Lung (tissue), 12 donors: ENCODE results near the gene CIRBP. TPM values are rescaled to one million over a fixed set of nuclear protein-coding genes. Genes with fewer than 3 reads are reported as not detected.

ENCODE experiments used
- ATAC-seq: fragments of 200-7000 bp; cut with Tn5 transposase; one replicate; pipeline ENCODE4 v1.9.1; 2020; ENCODE audit warnings: moderate number of reproducible peaks; ENCODE audit not compliant: insufficient read depth, low FRiP score
- DNase-seq, 3 donors: peaks; one replicate each; pipeline ENCODE4 v3.0.0-alpha.2; 2013 to 2017
- H3K27ac ChIP-seq, 2 donors: one replicate each; pipeline ENCODE4 v1.5.1; 2013; ENCODE audit warnings: mild to moderate bottlenecking in 2 of 2, moderate library complexity in 2 of 2, control low read depth in 1 of 2, inconsistent platforms in 1 of 2, low read depth in 1 of 2, low read length in 1 of 2
- H3K27me3 ChIP-seq, 3 donors: one replicate each; pipeline ENCODE4 v1.5.1; 2013; ENCODE audit warnings: low read length in 2 of 3; ENCODE audit not compliant: control insufficient read depth in 3 of 3, insufficient read depth in 3 of 3
- H3K36me3 ChIP-seq, 4 donors: one replicate each; pipeline ENCODE4 v1.5.1; 2013; ENCODE audit warnings: low read length in 4 of 4, mild to moderate bottlenecking in 1 of 4, moderate library complexity in 1 of 4; ENCODE audit not compliant: control insufficient read depth in 4 of 4, insufficient read depth in 4 of 4
- H3K4me1 ChIP-seq, 5 donors: one replicate each; pipeline ENCODE4 v1.5.1; 2013; ENCODE audit warnings: low read length in 5 of 5, mild to moderate bottlenecking in 2 of 5, moderate library complexity in 1 of 5; ENCODE audit not compliant: control insufficient read depth in 5 of 5, insufficient read depth in 5 of 5
- H3K4me3 ChIP-seq: one replicate; pipeline ENCODE4 v1.5.1; 2013; ENCODE audit warnings: mild to moderate bottlenecking, control low read depth, moderate library complexity
- H3K9ac ChIP-seq, 2 donors: one replicate each; pipeline ENCODE4 v1.5.1; 2013; ENCODE audit warnings: low read length in 2 of 2, control low read depth in 1 of 2; ENCODE audit not compliant: insufficient read depth in 1 of 2
- H3K9me3 ChIP-seq, 4 donors: one replicate each; pipeline ENCODE4 v1.5.1; 2013; ENCODE audit warnings: low read length in 3 of 4, mild to moderate bottlenecking in 1 of 4, moderate library complexity in 1 of 4; ENCODE audit not compliant: control insufficient read depth in 4 of 4, insufficient read depth in 3 of 4
- WGBS, 2 donors: extraction: QIAGEN DNeasy Blood & Tissue Kit; methylation state at CpG; one replicate each; pipeline ENCODE4 v1.1.7; 2013; 5-methylcytosine and 5-hydroxymethylcytosine counted together
- polyA plus RNA-seq, 2 donors: library from polyadenylated mRNA; stranded (reverse); fragments of 200-250 nt; gene quantifications; one replicate each; pipeline ENCODE4 v1.2.1, GENCODE V29; 2013
- total RNA-seq, 2 donors: library from RNA; depleted of rRNA in 1 of 2; stranded (reverse); fragments of >200 nt in 1 of 2; gene quantifications; one replicate each; pipeline ENCODE4 v1.2.1, GENCODE V29; 2014 to 2021
- TF ChIP-seq, protein P1 (sequence below): IDR thresholded peaks from 2 replicates; pipeline ENCODE4 v1.5.1; 2012; ENCODE audit warnings: mild to moderate bottlenecking; ENCODE audit errors: control extremely low read depth, extremely low read depth
- donor health status: control.
- donor health status: control.
- donor health status: Bipolar disorder and iron deficiency.
- donor health status: healthy.
- donor health status: DM: yes; HTN: yes; CAD: no.

The CIRBP gene
- total and polyA plus RNA-seq, 4 donors = 313 to 488 (median 439) TPM

DNA sequence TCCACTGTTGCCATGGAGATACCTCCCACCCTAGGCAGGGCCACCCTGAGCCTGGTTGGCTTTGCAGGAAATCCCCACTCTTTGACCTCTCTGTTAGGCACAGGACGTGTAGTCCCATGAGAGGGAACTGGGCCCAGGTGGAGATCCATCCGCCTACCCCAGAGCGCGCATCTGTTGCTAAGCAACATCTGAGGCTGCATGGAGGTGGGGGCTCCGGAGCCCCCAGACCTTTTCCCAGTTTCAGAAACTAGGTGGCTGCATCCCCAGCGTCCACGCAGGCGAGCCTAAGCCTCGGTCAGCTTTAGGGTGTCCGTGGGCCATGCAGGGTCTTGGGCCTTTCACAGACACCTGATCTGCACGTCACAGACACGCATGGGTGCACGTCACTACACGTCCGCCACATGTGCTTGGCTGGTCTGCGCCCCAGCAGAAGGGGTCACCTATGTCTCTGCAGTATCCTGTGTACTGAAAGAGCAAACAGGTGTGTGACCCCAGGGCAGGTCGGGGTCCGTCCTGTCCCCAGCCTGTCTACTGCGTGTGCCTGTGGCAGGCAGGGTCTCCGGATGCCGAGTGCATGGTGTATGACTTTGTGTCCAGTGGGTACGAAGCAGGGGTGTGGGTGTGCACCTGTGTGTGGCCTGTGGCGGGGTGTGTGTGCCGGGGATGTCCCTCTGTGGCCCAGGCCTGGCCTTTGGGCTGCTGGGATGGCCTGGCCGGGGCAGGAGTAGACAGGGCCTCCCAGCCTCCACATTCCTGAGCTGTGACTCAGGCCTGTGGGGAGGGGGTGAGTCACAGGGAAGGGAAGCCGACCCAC is 4.1 kb upstream of the CIRBP start:
- ATAC-seq = no peak
- no peak overlapping the region for H3K4me3 ChIP-seq
- TF ChIP-seq, protein P1, sequence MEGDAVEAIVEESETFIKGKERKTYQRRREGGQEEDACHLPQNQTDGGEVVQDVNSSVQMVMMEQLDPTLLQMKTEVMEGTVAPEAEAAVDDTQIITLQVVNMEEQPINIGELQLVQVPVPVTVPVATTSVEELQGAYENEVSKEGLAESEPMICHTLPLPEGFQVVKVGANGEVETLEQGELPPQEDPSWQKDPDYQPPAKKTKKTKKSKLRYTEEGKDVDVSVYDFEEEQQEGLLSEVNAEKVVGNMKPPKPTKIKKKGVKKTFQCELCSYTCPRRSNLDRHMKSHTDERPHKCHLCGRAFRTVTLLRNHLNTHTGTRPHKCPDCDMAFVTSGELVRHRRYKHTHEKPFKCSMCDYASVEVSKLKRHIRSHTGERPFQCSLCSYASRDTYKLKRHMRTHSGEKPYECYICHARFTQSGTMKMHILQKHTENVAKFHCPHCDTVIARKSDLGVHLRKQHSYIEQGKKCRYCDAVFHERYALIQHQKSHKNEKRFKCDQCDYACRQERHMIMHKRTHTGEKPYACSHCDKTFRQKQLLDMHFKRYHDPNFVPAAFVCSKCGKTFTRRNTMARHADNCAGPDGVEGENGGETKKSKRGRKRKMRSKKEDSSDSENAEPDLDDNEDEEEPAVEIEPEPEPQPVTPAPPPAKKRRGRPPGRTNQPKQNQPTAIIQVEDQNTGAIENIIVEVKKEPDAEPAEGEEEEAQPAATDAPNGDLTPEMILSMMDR = no peak
- H3K9ac ChIP-seq = no peak overlapping the region
- H3K4me1 ChIP-seq = peaks cover 9 to 69% (median 39%) of the 10 kb centered on the region in 5 donors
- H3K36me3 ChIP-seq = peaks cover 0 to 4% (median 0%) of the 10 kb centered on the region in 4 donors
- H3K27ac ChIP-seq = peak overlapping the region; percentile 78 to 90
- H3K27me3 ChIP-seq = no peaks in the 10 kb centered on the region
- DNase-seq = peak in 2 of 3 donors; percentile 56
- 72 to 83% methylated on average over 26 of the region's 26 CpGs for WGBS, 2 donors
- H3K9me3 ChIP-seq = no peaks in the 10 kb centered on the region

DNA sequence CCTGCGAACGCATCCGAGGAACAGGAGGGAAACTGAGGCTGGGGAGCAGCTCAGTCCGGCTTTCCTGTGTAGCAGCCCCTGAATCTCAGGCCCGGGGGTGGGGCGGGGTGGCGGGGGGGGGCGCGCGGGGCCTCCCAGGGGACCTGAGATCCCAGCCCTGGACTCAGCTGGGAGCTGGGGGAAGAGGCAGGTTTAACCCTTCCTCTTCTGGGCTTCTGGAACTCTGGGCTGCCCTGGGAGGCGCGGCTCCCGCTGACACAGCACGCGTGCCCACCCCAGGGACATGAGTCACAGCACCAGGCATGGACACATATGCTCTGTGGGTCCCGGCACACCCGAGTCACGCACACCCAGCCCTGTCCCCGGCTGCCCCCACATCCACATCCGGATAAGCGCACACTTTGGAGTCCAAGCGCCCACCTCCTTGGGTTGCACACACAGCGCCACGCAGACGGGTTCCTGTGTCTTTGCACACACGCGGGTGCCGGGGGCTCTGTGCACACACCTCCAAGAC is 3.5 kb upstream of the CIRBP start:
- no peak overlapping the region for H3K9ac ChIP-seq
- H3K36me3 ChIP-seq = peaks cover 0 to 7% (median 2%) of the 10 kb centered on the region in 4 donors
- H3K4me1 ChIP-seq = peaks cover 9 to 69% (median 38%) of the 10 kb centered on the region in 5 donors
- no peaks in the 10 kb centered on the region for H3K9me3 ChIP-seq
- TF ChIP-seq, protein P1 = no peak
- 15 to 25% methylated on average over 25 to 28 of the region's 28 CpGs for WGBS, 2 donors
- peak in 2 of 3 donors; percentile 24 to 42 for DNase-seq
- no peak for ATAC-seq
- peak overlapping the region; percentile 90 to 92 for H3K27ac ChIP-seq
- no peaks in the 10 kb centered on the region for H3K27me3 ChIP-seq
- peak overlapping the region; percentile 0 for H3K4me3 ChIP-seq

DNA sequence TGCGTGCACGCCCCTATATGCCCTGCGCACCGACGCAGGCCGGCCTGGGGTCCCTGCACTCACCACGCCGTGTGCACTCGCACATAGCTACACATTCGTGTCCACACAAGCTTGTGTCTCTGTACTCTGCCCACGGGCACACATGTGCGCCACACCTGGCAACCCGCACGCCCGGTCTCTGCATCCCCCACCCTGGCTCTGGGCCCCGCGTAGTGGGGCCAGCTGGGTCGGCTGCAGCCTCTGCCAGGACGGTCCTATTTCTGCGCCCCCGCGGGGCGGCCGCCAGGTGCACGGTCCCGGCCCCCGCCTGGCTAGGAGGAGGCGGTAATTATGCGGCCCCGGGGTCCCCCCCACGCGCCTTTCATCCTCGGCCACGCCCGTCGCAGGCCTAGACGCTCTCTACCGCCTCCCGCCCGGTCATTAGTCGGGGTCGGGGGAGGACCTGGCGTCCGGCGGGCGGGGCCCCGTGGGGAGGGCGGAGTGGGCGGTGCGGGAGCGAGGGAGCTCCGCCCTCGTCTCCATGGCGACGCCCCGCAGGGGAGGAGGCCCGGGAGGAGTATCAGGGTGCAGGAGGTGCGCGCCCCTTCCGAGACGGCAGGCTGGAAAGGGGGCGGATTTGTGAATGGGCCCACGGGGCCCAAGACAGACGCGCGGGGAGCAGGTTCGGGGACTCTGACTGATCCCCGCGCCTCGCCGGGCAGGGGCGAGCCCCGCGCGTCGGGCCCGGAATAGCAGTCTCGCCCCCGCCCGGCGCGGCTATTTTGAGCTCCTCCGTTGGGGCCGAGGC is 2.8 kb upstream of the CIRBP start:
- Histone ChIP-seq H3K9ac (no peak overlapping the region), H3K27ac (peak overlapping the region; percentile 90 to 92), H3K36me3 (peaks cover 0 to 14% (median 8%) of the 10 kb centered on the region in 4 donors), H3K4me3 (peak overlapping the region; percentile 22), H3K27me3 (no peaks in the 10 kb centered on the region), H3K9me3 (no peaks in the 10 kb centered on the region), H3K4me1 (peaks cover 16 to 73% (median 42%) of the 10 kb centered on the region in 5 donors)
- ATAC-seq (peak; percentile 46), DNase-seq (peak; percentile 48 to 67 (median 66))
- TF ChIP-seq, protein P1 = no peak
- 2 to 4% methylated on average over 57 to 84 of the region's 84 CpGs for WGBS, 2 donors
